Measurements from ENCODE around the gene COX7A1.
"Not testable (repeated sequence)": the region's sequence is repeated elsewhere in the genome, so short reads cannot be mapped to it uniquely, and the experiment has no call there.

COX7A1 gene

GRCh38 chr19:36141039-36141927 lies 11.0 kb downstream of the COX7A1 start:
- DNase-seq = peak; percentile 51

- DNase-seq = no peak
Observed at GRCh38 chr19:36140304-36141038, 11.8 kb downstream of the COX7A1 start.

GRCh38 chr19:36139473-36140303 lies 12.6 kb downstream of the COX7A1 start, which contains the start of gene CAPNS1:
TSS of gene CAPNS1 (plus strand) at chr19:36140066. CDS start at chr19:36141012, 946 bp downstream.
- DNase-seq = peak; percentile 83

DNA sequence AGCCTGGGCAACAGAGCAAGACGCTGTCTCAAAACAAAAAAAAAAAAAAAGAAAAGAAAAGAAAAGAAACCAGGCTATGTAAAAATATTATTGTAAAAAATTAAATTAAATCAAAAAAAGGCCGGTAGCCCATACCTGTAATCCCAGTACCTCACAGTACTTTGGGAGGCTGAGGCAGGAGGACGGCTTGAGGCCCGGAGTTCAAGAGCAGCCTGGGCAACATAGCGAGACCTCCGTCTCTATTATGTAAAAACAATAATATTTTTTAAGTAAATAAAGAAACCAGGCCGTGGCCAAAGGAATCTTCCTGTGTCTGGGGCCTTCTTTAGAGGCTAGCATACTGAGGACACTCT lies 13.2 kb downstream of the COX7A1 start:
- no peak for DNase-seq

DNA sequence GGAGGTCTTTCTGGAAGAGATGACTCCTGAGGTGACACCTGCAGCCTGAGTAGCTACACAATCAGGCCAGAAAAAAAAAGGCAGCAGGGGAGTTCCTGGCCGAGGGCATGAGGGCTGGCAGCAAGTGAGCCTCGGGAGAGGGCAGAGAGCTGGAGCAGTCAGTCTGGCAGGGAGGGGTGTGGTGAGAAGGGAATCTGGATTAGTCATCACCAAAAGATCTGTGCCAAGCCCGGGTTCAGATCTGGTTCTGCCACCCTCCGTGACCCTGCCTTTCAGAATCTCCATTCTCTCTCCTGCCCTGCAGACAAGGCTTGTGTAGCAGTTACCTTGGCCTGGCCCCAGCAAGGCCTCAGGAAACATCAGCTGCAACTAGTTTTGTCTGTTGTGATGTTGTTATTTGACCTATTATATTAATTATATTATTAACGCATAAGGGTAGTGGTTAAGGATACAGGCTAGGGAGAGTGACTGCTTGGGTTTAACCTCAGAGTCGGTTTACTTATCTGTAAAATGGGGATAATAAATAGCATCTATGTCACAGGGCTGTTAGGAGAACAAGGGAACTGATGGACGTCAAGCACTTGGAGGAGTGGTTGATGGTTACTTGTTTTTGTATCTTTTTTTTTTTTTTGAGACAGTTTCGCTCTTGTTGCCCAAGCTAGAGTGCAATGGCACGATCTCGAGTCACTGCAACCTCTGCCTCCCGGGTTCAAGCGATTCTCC lies 15.1 kb downstream of the COX7A1 start:
- no peak for DNase-seq

DNA sequence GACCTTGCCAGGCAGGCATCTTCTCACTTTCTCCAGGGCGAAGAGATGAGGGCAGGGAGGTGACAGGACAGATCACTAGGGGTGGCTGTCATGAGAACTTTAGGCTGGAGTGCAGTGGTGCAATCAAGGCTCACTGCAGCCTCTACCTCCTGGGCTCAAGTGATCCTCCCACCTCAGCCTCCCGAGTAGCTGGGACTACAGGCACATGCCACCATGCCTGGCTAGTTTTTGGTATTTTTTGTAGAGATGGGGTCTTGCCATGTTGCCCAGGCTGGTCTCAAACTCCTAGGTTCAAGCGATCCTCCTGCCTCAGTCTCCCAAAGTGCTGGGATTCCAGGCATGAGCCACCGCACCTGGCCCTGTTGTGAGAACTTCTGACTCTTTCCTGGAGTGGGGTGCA lies 17.4 kb downstream of the COX7A1 start:
- not testable (repeated sequence) for DNase-seq

DNA sequence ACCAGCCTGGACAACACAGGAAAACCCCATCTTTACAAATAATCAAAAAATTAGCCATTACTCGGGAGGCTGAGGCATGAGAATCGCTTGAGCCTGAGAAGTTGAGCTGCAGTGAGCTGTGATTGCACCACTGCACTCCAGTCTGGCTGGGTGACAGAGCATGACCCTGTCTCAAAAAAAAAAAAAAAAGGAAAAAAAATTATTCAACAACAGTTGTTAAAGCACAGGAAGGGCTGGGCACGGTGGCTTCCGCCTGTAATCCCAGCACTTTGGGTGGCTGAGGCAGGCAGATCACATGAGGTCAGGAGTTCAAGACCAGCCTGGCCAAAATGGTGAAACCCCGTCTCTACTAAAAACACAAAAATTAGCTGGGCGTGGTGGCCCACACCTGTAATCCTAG lies 21.0 kb downstream of the COX7A1 start:
- DNase-seq = not testable (repeated sequence)

GRCh38 chr19:36128392-36128736 lies 23.9 kb downstream of the COX7A1 start:
- DNase-seq = no peak

GRCh38 chr19:36125557-36125956 lies 26.7 kb downstream of the COX7A1 start:
- DNase-seq = no peak

DNA sequence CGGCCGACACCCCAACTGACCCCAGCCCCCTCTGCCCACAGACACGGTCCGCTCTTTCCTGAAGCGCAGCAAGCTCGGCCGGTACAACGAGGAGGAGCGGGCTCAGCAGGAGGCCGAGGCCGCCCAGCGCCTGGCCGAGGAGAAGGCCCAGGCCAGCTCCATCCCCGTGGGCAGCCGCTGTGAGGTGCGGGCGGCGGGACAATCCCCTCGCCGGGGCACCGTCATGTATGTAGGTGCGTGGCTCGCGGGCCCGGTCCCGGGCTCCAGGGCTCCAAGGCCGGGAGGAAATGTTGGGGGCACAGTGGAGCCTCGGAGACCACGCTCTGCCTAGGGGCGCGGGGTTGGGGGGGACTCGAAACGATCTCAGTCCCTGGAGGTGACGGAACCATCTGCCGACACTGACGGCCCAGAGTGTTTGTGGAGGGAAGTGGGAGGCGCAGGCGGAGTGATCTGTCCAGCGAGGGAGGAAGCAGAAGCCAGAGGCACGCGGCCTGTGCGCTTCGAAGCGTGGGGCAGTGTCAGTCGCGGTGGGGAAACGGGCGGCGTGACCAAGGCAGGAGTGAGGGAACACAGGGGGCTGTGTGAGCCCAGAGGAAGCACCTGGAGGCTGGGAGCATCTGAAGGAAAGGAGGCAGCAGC lies 30.6 kb downstream of the COX7A1 start:
- no peak for DNase-seq

- DNase-seq = no peak
Observed at GRCh38 chr19:36120984-36121358, 31.3 kb downstream of the COX7A1 start.

DNA sequence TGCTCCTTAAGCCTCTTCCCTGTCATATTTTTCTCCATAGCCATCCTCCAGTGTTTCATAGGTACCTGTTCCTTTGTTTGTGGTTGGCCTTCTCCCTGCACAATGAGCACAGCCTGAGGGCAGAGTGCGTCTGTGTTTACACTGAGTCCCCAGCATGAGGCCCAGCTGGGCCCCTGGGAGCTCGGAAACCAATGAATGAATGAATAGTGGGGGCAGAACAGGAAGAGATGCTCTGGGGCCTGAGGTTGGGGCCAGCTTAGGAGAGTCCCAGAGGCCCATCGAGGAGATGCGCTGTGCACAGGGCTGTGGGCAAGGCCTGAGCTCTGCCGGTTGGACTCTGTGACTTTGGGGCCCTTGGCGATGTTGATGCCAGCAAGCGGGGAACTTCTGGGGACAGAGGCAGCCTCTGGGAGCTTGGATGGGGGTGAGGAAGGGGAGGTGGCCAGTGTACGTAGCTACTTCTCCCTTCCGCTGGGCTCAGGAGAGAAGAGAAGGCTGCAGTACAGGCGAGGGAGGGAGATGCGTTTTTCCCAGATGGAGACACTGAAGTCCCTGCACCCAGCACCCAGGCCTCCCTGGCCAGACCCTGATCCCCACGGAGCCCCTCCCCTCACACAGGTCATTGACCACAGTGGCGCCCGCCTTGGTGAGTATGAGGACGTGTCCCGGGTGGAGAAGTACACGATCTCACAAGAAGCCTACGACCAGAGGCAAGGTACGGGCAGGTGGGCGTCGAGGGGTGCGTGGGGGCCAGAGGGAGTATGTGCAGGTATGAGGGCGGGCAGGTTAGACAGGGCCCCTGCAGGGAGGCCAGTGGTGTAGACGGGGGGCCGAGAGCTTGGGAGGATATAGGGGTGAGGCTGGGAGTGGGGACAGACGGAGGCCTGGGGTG lies 31.9 kb downstream of the COX7A1 start:
- DNase-seq = no peak

DNA sequence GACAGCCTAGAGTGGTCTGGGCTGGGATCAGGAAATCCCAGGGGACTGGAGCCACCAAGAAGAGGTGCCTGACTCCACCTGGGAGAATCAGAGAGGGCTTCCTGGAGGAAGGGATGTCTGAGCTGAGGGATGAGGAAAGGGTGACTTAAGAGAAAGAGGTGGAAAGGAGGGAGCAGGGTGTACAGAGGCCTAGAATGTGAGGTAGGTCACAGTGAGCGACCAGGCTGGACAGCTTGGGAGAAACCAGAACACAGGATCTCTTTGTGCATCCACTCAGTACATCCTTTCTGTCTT lies 36.0 kb downstream of the COX7A1 start:
- DNase-seq = no peak

- DNase-seq = peak; percentile 93
Observed at GRCh38 chr19:36115453-36116343, 36.5 kb downstream of the COX7A1 start, which contains the start of gene TBCB. TSS of gene TBCB (plus strand) at chr19:36115468. CDS start at chr19:36115561, 93 bp downstream.

GRCh38 chr19:36114721-36115452 lies 37.4 kb downstream of the COX7A1 start, which contains the start of gene POLR2I:
TSS of gene POLR2I (minus strand) at chr19:36114875. CDS start at chr19:36114856, 19 bp downstream.
- peak; percentile 96 for DNase-seq

DNA sequence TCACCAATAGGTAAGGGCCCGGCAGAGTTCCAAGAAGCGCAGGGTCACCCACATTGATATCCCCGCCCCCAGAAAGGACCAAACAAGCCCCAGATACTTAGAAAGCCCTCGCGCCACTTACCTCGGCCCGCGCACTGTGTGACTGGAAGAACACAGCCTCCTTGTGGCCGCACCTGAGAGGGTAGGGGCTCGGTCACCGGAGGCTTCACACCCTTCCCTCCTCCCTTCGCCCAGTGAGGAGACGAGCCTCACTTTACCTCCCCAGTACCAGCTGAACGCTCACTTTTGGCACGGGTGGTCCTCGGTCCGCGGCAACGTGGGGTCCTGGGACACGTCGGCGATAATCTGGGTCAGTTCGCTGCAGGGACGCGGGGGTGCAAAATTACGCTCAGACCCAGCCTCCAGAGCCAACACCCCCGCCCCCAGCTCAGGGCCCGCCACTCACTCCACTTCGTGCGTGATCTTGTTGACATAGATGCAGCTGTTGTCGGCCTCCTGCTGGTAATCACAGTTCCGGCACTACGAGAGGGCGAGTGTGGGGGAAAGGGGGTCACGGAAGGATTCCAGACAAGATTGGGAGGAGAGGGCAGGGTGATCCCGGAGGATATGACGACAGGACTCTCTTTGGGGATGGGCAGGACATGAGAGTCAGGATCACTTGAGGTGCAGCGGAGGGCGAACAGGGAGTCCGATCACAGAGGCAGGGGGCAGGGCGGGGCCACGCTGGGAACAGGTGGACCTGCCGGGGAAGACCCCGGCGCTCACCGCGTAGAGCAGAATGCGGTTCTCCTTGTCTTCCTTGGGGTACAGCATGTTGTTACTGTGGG lies 38.1 kb downstream of the COX7A1 start:
- DNase-seq = no peak

GRCh38 chr19:36113425-36113824 lies 38.8 kb downstream of the COX7A1 start:
- DNase-seq = no peak

GRCh38 chr19:36112678-36113077 lies 39.6 kb downstream of the COX7A1 start:
- DNase-seq = no peak
